Gastroesophageal sphincter (tissue), 4 donors: ENCODE results near the gene DPYSL4. TPM values are rescaled to one million over a fixed set of nuclear protein-coding genes. Genes with fewer than 3 reads are reported as not detected.

ENCODE experiments used
- ATAC-seq: fragments of 150-250 bp; one replicate; pipeline ENCODE4 v1.9.1; 2016; ENCODE audit warnings: mild to moderate bottlenecking, moderate library complexity
- H3K27ac ChIP-seq, 4 donors: fragments of 200-600 bp; sonication (generic) in 3 of 4; 1 replicate in 3 of 4; 2 replicates in 1 of 4; pipeline ENCODE4 v1.5.1; 2016 to 2019
- H3K27me3 ChIP-seq: fragments of 200-600 bp; sonication (generic); one replicate; pipeline ENCODE4 v1.5.1; 2019
- H3K36me3 ChIP-seq, 2 donors: fragments of 200-600 bp; sonication (generic); one replicate each; pipeline ENCODE4 v1.5.1; 2019; ENCODE audit warnings: control low read depth in 1 of 2
- H3K4me1 ChIP-seq, 3 donors: fragments of 200-600 bp; sonication (generic); 1 replicate in 2 of 3; 2 replicates in 1 of 3; pipeline ENCODE4 v1.5.1; 2016 to 2019; ENCODE audit warnings: control low read depth in 2 of 3
- H3K4me3 ChIP-seq, 2 donors: fragments of 200-600 bp; sonication (generic); one replicate each; pipeline ENCODE4 v1.5.1; 2019; ENCODE audit warnings: mild to moderate bottlenecking in 1 of 2, moderate library complexity in 1 of 2
- H3K9me3 ChIP-seq, 3 donors: fragments of 200-600 bp; sonication (generic); one replicate each; pipeline ENCODE4 v1.5.1; 2017 to 2019; ENCODE audit warnings: control low read depth in 2 of 3
- EP300 ChIP-seq: sonication (generic); formaldehyde crosslinking; IDR thresholded peaks from one replicate; pipeline ENCODE4 v1.6.1; 2017; ENCODE audit warnings: antibody characterized with exemption, mild to moderate bottlenecking
- POLR2A ChIP-seq, 2 donors: fragments of 450-650 bp; IDR thresholded peaks; one replicate each; pipeline ENCODE4 v1.6.1; 2017; ENCODE audit warnings: antibody characterized with exemption in 2 of 2, mild to moderate bottlenecking in 2 of 2, moderate library complexity in 1 of 2
- POLR2AphosphoS5 ChIP-seq: sonication (generic); formaldehyde crosslinking; IDR thresholded peaks from one replicate; pipeline ENCODE4 v1.6.1; 2017; ENCODE audit warnings: antibody characterized with exemption
- WGBS, 2 donors: methylation state at CpG; one replicate each; pipeline ENCODE4 v1.1.5; 2018; ENCODE audit warnings: low coverage in 1 of 2; 5-methylcytosine and 5-hydroxymethylcytosine counted together
- total RNA-seq, 4 donors: library from RNA; depleted of rRNA; stranded (reverse); fragments of >200 nt; gene quantifications; one replicate each; pipeline ENCODE4 v1.1.0, GENCODE V29; 2016
- TF ChIP-seq, protein P1 (sequence below), 4 experiments: fragments of 200-600 bp in 2 of 4; fragments of 450-650 bp in 2 of 4; sonication (generic) in 1 of 4; IDR thresholded peaks; one replicate each; pipeline ENCODE4 v1.5.1; 2017 to 2019; ENCODE audit warnings: antibody characterized with exemption in 4 of 4, mild to moderate bottlenecking in 2 of 4, moderate library complexity in 2 of 4

Gene DPYSL4
- total RNA-seq, 4 donors from 2014 or later: 1.6 to 2.6 (median 1.9) TPM

DNA sequence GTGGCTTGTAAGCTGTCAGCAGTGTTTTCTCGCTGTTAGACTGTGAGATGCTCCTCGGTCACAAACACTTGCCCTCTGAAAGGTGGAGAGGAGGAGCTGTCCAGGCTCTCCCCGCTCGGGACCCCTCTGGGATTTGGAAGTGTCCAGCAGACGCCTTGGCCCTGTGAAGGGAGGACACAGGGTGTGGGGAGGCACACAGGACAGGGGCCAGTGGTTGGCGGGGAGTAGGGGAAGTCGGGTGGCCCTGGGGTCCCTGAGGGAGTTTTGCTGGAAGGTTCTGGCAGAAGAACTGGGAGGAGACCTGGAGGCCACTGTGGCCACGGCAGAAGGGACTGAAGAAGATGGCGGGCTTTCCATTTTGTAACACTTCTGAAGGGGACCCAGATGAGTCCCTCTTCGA is 47.2 kb upstream of the DPYSL4 start:
- 75 to 84% methylated on average over 4 to 6 of the region's 10 CpGs for WGBS, 2 donors
- H3K27me3 ChIP-seq: peaks cover 20% of the 10 kb centered on the region
- H3K9me3 ChIP-seq: no peaks in the 10 kb centered on the region
- peaks cover 0 to 35% of the 10 kb centered on the region in 2 donors for H3K36me3 ChIP-seq
- H3K4me3 ChIP-seq: no peak overlapping the region
- H3K4me1 ChIP-seq: peaks cover 0 to 9% (median 0%) of the 10 kb centered on the region in 3 donors
- H3K27ac ChIP-seq: no peak overlapping the region
- no peak for ATAC-seq
- TF ChIP-seq EP300 (no peak), POLR2AphosphoS5 (no peak), POLR2A (IDR thresholded peaks at IDR 0.05) (no peak)
- TF ChIP-seq, protein P1, sequence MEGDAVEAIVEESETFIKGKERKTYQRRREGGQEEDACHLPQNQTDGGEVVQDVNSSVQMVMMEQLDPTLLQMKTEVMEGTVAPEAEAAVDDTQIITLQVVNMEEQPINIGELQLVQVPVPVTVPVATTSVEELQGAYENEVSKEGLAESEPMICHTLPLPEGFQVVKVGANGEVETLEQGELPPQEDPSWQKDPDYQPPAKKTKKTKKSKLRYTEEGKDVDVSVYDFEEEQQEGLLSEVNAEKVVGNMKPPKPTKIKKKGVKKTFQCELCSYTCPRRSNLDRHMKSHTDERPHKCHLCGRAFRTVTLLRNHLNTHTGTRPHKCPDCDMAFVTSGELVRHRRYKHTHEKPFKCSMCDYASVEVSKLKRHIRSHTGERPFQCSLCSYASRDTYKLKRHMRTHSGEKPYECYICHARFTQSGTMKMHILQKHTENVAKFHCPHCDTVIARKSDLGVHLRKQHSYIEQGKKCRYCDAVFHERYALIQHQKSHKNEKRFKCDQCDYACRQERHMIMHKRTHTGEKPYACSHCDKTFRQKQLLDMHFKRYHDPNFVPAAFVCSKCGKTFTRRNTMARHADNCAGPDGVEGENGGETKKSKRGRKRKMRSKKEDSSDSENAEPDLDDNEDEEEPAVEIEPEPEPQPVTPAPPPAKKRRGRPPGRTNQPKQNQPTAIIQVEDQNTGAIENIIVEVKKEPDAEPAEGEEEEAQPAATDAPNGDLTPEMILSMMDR (IDR thresholded peaks at IDR 0.05): no peak

DNA sequence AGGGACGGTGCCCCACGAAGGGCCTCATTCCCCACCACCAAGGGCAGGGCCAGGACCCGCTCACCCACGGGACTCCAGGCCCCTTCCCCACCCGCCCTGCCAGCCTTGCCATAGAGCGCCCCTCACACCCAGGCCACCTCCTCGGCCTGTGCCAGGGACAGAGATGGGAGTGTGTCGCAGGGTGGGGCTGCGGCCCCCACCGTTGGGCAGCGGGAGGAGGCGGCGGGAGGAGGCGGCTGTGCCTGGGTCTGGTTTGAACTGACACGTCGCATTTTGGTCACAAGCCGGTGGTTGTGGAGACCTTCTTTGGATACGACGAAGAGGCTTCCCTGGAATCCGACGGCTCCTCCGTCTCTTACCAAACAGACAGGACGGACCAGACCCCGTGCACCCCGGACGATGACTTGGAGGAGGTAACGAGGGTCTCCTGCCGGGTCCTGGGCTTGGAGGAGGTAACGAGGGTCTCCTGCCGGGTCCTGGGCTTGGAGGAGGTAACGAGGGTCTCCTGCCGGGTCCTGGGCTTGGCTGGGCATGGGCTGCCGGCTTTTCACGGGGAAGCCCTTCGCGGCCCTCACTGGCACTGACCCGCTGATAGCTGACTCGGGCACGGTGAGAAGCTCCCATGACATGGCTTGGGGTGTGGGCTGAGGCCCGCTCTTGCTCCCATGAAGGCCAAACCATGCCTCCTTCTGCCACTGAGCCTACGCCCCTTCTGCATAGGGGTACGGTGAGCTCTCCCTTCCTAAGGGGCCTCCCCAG is 46.4 kb upstream of the DPYSL4 start:
- Histone ChIP-seq H3K4me1 (peaks cover 0 to 9% (median 0%) of the 10 kb centered on the region in 3 donors), H3K4me3 (no peak overlapping the region), H3K9me3 (no peaks in the 10 kb centered on the region), H3K27me3 (peaks cover 20% of the 10 kb centered on the region), H3K27ac (no peak overlapping the region), H3K36me3 (peaks cover 0 to 30% of the 10 kb centered on the region in 2 donors)
- 91% methylated on average over 8 of the region's 42 CpGs; no CpG with 5 or more reads in 1 of the 2 donors for WGBS, 2 donors
- ATAC-seq: no peak
- TF ChIP-seq, protein P1 (IDR thresholded peaks at IDR 0.05): no peak
- TF ChIP-seq POLR2AphosphoS5: no peak
- no peak for TF ChIP-seq POLR2A (IDR thresholded peaks at IDR 0.05)
- TF ChIP-seq EP300: no peak

DNA sequence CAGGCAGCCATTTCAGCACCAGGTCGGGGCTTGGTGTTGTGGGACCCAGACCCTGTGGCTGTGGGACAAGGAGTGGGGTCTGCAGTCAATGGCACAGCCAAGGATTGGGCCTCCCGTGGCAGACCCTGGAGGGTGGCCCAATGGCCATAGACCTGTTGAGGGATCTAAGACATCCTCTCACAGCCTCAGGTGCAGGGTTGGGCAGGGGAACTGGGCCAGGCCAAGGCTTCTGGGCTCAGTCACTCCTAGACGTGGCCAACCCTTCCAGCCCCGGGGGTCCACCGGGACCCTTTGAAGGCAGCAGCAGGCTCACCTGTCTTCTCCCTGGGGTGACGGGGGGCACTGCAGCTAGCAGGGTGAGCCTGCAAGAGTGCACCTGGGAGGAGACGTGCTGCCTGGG is 45.7 kb upstream of the DPYSL4 start:
- peaks cover 0 to 9% (median 0%) of the 10 kb centered on the region in 3 donors for H3K4me1 ChIP-seq
- no peak for TF ChIP-seq EP300
- TF ChIP-seq POLR2AphosphoS5: no peak
- TF ChIP-seq, protein P1 (IDR thresholded peaks at IDR 0.05): no peak
- no peak for TF ChIP-seq POLR2A (IDR thresholded peaks at IDR 0.05)
- ATAC-seq: no peak
- no peaks in the 10 kb centered on the region for H3K9me3 ChIP-seq
- H3K27me3 ChIP-seq: peaks cover 20% of the 10 kb centered on the region
- H3K36me3 ChIP-seq: peaks cover 0 to 25% of the 10 kb centered on the region in 2 donors
- H3K4me3 ChIP-seq: no peak overlapping the region
- no CpG with 5 or more reads among the region's 7 CpGs for WGBS, 2 donors
- no peak overlapping the region for H3K27ac ChIP-seq

DNA sequence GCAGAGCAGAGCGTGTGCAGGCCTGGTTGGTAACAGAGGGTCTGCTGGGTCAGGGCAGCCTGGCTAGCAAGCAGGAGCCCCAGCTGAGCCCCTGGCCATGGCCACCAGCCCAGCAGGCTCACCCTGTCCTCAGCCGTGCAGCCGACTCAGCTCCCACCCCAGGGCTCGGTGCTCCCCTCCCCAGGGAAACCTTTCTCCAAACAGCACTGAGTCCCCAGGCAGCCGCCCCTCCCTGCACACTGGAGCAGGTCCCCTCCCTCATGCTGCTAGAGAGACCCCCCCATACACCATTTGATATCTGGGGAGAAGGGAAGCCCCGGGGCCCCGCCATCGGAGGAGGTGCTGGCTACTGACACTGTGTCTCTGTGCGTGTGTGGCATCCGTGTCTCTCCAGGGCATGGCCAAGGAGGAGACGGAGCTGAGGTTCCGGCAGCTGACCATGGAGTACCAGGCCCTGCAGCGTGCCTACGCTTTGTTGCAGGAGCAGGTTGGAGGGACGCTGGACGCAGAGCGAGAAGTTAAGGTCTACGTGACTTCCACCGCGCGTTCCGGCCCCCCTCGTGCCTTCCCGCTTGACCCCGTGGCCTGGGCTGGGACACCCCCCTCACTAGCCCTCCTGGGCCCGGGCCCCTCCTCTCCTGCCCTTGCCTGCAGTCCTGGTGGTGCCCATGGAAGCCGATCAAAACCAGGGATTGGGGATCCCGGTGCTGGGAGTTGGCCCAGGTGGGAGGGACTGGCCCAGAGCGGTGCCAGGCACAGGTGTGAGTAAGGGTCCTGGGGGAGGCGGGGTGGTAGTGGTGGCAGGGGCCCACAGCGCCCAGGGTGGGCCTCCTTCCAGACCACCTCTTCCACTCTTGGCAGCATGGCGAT is 45.0 kb upstream of the DPYSL4 start:
- TF ChIP-seq POLR2AphosphoS5 (no peak), EP300 (no peak), POLR2A (IDR thresholded peaks at IDR 0.05) (no peak)
- TF ChIP-seq, protein P1 (IDR thresholded peaks at IDR 0.05): no peak
- no peak for ATAC-seq
- peaks cover 0 to 20% of the 10 kb centered on the region in 2 donors for H3K36me3 ChIP-seq
- H3K27ac ChIP-seq: no peak overlapping the region
- 91% methylated on average over 4 of the region's 32 CpGs; no CpG with 5 or more reads in 1 of the 2 donors for WGBS, 2 donors
- H3K9me3 ChIP-seq: no peaks in the 10 kb centered on the region
- H3K27me3 ChIP-seq: peaks cover 20% of the 10 kb centered on the region
- peaks cover 0 to 9% (median 0%) of the 10 kb centered on the region in 3 donors for H3K4me1 ChIP-seq
- H3K4me3 ChIP-seq: no peak overlapping the region
